GM19238 (cell line): ENCODE results near the gene NELFA.

Experiments used
- DNase-seq: peaks from one replicate; pipeline ENCODE4 v3.0.0; 2011; ENCODE audit warnings: low spot score; ENCODE audit not compliant: insufficient read length

NELFA gene

GRCh38 chr4:1937550-1937949, 71.2 kb downstream of the NELFA start:
- DNase-seq = no peak

GRCh38 chr4:1933700-1934099, 75.1 kb downstream of the NELFA start:
- no peak for DNase-seq

- DNase-seq = no peak
Measured at GRCh38 chr4:1932736-1933135, 76.0 kb downstream of the NELFA start.
